Measurements from ENCODE around the gene PRR5L. TPM values are rescaled to one million over a fixed set of nuclear protein-coding genes. Genes with fewer than 3 reads are reported as not detected.

The PRR5L gene
- total RNA-seq, result 5.7 TPM

- DNase-seq (ENCODE audit: low spot score in 2 of 2) (peak; percentile 21 to 42), FAIRE-seq (peak; percentile 23)
Measured at GRCh38 chr11:36295926-36296325, at the start of gene PRR5L. TSS of gene PRR5L (plus strand) at chr11:36296288. CDS start at chr11:36401122, 104,834 bp downstream.

GRCh38 chr11:36247493-36247892, 48.6 kb upstream of the PRR5L start:
- no peak for FAIRE-seq
- DNase-seq (ENCODE audit: low spot score in 2 of 2), result no peak

GRCh38 chr11:36248436-36248835, 47.7 kb upstream of the PRR5L start:
- FAIRE-seq (no peak), DNase-seq (ENCODE audit: low spot score in 2 of 2) (no peak)

- FAIRE-seq, result no peak
- no peak for DNase-seq (ENCODE audit: low spot score in 2 of 2)
Measured at GRCh38 chr11:36249246-36249645, 46.8 kb upstream of the PRR5L start.

GRCh38 chr11:36251823-36252222, 44.3 kb upstream of the PRR5L start:
- DNase-seq (ENCODE audit: low spot score in 2 of 2) (no peak), FAIRE-seq (no peak)

- FAIRE-seq, result no peak
Measured at GRCh38 chr11:36253238-36253637, 42.9 kb upstream of the PRR5L start.

GRCh38 chr11:36254713-36255112, 41.4 kb upstream of the PRR5L start:
- DNase-seq (ENCODE audit: low spot score in 2 of 2) (no peak), FAIRE-seq (no peak)

More at GRCh38 chr11:36253238-36253637, 42.9 kb upstream of the PRR5L start:
- no peak for DNase-seq (ENCODE audit: low spot score in 2 of 2)

GRCh38 chr11:36257351-36257750, 38.7 kb upstream of the PRR5L start:
- no peak for FAIRE-seq
- DNase-seq (ENCODE audit: low spot score in 2 of 2), result no peak

- FAIRE-seq, result no peak
- peak; percentile 11 to 61 for DNase-seq (ENCODE audit: low spot score in 2 of 2)
Measured at GRCh38 chr11:36258730-36259360, 37.2 kb upstream of the PRR5L start.

GRCh38 chr11:36261094-36261493, 35.0 kb upstream of the PRR5L start:
- DNase-seq (ENCODE audit: low spot score in 2 of 2) (no peak), FAIRE-seq (no peak)

- DNase-seq (ENCODE audit: low spot score in 2 of 2) (no peak), FAIRE-seq (no peak)
Measured at GRCh38 chr11:36264011-36264972, 31.8 kb upstream of the PRR5L start.

- FAIRE-seq, result no peak
- no peak for DNase-seq (ENCODE audit: low spot score in 2 of 2)
Measured at GRCh38 chr11:36264973-36265344, 31.1 kb upstream of the PRR5L start.

- FAIRE-seq (no peak), DNase-seq (ENCODE audit: low spot score in 2 of 2) (peak in 1 of 2 donors; percentile 57)
Measured at GRCh38 chr11:36265793-36266628, 30.1 kb upstream of the PRR5L start.

- FAIRE-seq, result no peak
- DNase-seq (ENCODE audit: low spot score in 2 of 2), result no peak
Measured at GRCh38 chr11:36266767-36267166, 29.3 kb upstream of the PRR5L start.

- FAIRE-seq, result no peak
- no peak for DNase-seq (ENCODE audit: low spot score in 2 of 2)
Measured at GRCh38 chr11:36268337-36268985, 27.6 kb upstream of the PRR5L start.

GRCh38 chr11:36270701-36271100, 25.4 kb upstream of the PRR5L start:
- FAIRE-seq (no peak), DNase-seq (ENCODE audit: low spot score in 2 of 2) (no peak)

GRCh38 chr11:36271794-36272407, 24.2 kb upstream of the PRR5L start:
- DNase-seq (ENCODE audit: low spot score in 2 of 2) (no peak), FAIRE-seq (no peak)

GRCh38 chr11:36273110-36273509, 23.0 kb upstream of the PRR5L start:
- DNase-seq (ENCODE audit: low spot score in 2 of 2), result no peak
- FAIRE-seq, result no peak

GRCh38 chr11:36274414-36274813, 21.7 kb upstream of the PRR5L start:
- FAIRE-seq, result no peak
- DNase-seq (ENCODE audit: low spot score in 2 of 2), result no peak

Data from frontal cortex (tissue), 4 donors.